ENCODE results near the gene HTR2A.
"Not testable (repeated sequence)": the region's sequence is repeated elsewhere in the genome, so short reads cannot be mapped to it uniquely, and the experiment has no call there.

The HTR2A gene

DNA sequence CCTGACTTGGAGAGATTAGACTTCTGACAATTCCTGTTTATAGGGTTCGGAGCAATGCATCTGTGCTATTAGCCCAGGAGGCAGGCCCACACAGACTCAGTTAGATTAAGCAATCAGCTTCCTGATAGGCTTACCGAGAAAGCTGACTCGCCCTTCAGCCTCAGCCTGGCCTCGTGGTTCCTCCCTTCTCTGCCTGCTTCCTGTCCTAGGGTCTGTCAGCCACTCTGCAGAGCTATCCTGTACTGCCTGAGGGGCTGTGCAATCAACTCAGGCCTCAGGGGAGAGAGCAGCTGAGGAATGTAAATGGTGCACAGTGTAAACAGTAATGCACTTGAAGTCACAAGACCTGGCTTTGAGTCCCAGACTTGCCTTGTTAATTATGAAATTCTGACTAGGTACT is 30.7 kb downstream of the HTR2A start:
- no peak for DNase-seq

DNA sequence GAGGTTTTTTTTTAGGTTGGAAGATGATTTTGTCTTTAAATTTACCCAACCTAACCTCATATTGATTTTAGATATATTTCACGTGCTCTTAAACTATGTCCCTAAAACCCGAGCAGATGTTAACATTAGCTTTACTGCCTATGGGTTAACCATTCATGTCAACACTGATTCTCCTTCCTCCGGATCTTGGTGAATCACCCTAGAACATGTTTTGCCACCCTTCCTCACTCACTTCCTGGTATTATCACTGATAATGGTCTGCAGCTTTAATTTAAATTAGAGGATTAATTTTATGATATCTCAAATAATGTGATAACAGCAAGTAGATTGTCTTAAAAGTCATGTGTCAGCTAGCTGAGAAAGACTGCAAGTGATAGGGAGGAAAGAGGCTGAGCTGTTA is 31.9 kb downstream of the HTR2A start:
- no peak for DNase-seq

DNA sequence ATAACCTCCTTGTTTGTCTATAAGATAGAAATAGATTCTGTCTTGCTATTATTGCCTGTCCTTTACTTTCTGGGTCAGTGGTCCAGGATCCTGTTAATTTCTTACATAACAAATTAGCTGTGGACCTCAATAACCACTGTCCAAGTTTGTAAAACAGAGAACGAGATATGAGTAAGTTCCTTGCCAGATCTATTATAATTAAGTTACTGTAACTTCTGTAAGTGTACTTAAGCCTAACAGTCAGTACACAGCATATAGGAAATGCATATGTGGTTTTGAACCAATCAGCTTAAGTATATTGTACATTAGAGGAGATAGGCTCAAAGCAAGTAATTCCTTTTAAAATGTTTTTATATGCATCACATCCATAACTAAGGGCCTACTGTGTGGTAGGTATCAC is 34.9 kb downstream of the HTR2A start:
- DNase-seq, result no peak

DNA sequence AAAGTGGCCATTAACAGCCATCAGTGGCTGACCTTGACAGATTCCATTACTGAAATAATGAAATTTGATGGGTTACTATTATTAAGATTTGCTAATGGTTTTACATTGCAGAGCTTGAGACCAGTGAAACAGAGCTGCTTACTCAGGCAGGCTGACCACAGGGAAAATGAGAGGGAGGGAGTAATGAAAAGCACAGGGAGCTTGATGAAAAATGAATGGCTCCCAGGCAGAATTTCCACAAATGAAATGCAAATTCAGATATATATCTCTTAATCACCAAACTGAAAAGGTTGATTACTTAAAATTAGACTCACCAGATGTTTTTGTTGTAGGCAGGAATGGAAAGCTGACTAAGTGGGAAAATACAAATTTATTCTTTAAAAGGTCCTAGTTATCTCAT is 36.1 kb downstream of the HTR2A start:
- no peak for DNase-seq

DNA sequence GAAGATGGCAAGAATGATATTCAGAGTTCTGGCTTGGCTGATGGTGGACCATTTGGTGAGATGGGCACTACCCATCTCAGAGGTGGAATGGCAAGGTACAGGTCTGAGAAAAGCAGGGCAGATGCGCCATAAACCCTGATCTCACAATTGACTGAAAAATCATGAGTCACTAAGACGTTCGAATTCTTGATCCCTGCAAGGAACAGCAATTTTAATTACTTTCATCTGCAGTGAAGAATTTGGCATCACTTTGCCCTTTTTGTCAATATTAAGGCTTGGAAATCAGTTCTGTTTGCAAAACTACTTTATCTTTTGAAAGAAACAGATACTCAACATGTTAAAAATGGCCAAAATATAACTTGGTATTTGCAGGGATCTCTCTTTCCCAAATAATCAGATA is 38.1 kb downstream of the HTR2A start:
- no peak for DNase-seq

DNA sequence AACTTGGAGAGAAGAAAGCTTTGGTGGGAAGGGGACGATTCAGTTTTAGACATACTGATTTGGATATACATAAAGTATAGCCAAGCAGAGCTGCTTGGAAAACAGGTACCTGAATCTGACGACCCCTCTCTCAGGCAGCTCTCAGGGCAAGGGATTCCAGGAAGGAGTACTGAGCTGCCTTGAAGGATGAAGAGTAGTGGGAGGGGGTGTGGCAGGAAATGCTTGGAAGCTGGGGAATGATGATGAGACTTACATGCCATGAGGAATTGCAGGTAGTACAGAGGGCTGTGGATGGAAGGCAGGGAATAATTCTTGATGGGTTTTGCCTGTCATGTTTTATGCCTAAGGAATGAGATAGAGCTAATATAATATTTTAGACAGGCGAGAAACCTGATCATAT is 38.7 kb downstream of the HTR2A start:
- DNase-seq, result no peak

DNA sequence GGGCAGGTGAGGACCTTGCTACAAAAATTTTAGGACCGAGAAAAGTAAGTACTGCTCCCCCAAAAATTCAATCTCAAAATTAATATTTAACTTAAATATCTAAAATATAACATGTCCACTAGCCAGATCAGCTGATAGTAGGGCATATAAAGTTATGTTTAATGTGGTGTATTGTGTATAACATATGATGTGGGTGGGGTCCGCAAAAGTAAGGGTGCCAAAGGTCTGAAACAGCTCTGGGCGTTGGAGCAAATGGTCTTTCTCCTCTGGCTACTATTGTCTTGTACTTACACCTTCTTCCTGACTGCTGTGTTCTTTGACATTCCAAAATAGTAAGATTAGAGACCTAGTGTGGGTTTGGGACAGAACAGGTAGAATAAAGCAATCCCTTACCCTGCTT is 41.2 kb downstream of the HTR2A start:
- DNase-seq, result no peak

DNA sequence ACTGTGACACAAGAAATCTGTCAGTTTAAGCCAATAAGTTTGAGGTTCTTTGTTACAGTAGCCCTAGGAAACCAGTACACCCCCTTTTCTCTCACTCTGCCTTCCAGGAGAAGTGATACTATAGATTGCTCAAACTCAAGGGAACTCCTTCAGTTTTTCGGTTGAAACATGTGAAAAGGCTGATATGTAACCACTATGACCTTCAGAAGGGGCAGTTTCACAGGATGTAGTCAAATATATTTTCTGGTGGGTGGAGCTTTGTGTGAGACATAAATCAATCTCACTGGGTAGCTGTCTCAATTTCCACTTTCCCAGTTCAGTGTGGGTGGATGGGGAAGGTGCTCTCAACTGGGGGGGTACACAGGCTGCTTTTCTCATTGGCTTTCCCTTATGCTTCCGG is 41.7 kb downstream of the HTR2A start:
- DNase-seq, result no peak

DNA sequence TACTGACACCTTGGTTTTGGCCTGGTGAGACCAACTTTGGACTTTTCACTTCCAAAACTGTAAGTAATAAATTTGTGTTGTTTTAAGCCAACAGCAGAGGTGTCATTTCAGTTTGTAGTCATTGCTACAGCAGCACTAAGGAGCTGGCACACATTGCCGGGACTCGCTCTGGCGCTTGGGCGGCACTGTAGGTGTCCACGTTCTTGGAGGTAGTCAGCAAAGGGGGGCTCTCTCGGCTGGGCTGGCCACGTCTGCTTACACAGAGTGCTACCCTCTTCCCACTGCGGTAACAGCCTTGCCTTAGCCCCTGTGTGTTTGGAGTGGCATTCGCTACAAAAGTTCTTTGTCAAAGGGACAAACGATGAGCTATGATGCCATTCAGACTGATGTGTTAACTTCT is 44.7 kb downstream of the HTR2A start:
- DNase-seq, result no peak

DNA sequence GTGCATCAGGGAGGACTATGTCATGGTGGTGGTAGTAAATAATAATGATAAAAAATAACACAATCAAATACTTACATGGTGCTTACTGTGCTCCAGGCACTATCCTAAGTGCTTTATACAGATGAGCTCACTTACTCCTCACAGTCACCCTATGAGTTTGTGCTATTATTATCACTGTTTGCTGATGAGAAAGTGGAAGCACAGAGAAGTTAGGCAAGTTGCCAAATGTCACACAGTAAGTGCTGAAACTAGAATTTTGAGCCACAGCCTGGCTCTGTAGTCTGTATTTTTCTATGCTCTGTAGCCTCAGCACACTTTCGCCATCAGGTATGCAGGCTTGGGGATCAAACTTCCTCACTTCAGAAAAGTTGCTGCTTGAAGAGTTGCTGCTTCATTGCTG is 46.6 kb downstream of the HTR2A start:
- no peak for DNase-seq

DNA sequence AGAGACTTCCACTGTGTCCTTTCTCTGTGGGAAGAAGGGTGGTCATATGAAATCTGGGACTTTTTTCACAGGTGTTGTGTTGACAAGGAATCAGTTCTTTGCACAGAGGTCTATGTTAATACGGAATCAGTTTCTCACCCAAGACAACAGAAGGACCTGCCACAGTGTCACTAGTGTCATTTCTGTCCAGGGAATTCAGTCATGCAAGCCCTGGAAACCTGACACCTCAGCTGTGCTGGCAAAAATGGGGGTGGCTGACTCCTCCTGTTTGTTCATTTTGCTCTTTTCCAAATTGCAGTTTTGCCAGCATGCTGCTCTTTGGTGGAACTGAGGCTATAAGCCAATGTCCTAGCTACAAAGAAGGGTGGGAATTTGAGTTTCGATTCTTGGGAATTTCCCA is 50.1 kb downstream of the HTR2A start:
- DNase-seq, result no peak

DNA sequence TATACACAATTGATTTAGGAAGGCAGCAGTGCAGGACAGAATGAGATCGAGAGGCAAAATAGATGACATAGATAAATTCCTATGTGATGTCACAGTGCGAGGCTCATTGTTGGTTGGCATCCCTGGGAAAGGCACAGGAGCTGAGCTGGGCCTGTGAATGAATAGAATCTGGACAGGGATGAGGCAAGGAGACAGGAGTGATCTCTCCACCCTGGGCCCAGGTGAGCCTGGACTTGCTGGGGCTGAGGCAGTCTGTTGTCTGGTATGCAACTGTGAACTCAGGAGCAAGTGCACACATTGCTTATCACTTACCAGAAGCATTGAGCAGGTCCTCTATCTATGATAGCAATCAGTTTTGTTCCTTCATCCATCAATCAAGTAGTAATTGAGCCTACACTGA is 51.7 kb downstream of the HTR2A start:
- DNase-seq, result no peak

DNA sequence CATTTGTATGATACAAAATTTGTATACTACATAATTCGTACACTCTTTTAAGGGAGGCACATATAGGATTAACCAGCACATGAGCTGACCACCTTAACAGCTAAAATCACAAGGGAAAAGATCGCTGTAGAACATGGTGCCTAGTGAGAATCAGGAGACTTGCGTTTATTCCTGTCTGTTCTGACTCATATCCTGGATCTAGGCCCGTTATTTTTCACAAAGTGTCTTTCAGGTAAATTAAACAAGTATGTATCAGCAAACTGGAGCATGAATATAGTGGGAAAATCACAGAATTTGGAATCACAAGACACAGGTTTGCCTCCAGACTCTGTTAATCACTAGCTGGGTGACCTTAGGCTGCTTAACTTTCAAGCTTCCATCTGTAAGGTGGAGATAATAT is 52.4 kb downstream of the HTR2A start:
- no peak for DNase-seq

DNA sequence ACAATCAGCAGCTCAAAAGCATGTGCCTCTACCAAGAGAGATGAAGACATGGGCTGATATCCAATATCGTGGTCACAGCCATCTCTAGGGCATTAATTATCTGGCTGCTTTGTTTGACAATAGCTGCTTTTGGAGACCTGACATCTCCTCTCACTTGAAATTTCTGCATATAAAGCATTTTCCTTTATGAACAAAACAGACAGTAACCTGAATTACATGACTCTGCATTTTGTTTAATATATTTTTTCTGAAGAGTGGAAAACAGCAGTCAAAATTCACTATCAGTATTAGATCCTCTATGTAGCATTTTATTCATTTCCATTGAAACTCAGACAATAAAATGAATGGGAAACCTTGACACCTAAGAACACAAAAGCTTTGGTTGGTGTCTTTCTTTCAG is 57.5 kb downstream of the HTR2A start:
- no peak for DNase-seq

DNA sequence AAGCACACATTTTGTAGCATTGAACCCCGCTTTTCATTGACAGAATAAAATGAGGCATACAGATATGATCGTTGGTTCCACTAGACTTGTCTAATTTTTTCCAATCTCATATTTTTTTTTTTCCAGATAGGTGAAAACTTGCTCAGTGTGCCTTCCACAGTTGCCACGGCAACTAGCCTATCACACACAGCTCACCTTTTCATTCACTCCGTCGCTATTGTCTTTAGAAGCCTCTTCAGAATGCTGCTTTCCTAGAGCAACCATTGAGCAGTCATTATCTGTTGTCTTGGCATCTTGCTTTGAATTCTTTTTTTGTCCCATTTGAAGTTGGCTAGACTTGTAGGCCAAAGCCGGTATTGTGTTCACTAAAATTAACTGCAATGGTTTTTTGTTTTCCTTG is 62.2 kb downstream of the HTR2A start:
- no peak for DNase-seq

DNA sequence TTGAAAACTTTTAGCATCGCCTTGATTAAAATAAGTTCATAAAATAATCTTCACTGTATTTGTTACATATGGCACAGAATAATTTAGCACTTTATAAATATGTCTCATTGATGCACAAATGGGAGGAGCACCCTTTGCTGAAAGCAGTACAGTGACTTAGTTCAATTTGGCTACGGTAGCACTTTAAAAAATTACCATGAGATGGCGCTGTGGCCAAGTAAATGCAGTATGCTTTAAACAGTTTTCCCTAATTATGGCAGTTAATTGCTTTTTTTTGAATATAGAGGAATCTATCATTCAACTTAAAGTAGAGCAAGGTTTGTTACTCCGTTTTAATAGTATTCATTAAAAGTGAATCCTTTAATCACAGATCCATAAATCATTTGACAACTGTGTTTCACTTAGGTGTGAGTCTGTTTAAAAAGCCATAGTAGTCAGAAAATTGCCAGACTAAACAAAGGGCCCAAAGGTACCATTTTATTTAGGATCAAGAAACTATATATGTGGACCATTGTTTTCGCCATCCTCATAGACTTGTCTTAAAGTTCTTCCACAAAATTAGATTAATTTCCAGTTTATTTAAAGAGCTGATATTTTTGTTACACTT is 65.2 kb downstream of the HTR2A start:
- peak; percentile 54 for DNase-seq

DNA sequence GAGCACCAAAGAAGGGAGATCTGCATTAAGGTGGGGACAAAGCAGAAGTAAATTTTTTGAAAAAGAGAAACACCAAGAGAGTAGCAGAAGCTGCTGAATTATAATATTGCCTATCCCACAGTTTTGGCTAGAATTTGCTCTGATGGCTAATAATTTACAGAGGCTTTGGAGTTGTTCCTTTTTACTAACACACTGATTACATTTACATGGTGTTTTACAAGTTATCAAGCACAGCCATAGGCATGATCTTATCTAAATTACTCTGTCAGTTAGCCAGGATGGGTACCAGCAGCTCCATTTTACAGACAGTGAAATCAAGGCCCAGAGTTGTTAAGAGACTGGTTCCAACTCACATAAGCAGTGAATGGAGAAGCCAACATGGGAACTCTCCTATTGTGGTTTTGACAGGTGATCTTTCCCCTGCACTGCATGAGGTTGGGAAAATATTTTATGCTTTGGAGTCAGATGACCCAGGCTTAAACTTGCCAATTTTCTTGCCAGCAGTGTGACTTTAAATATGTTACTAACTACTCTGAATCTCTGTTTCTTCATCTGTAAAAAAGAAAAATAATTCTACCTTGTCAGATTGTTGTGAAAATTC is 66.3 kb downstream of the HTR2A start:
- no peak for DNase-seq

DNA sequence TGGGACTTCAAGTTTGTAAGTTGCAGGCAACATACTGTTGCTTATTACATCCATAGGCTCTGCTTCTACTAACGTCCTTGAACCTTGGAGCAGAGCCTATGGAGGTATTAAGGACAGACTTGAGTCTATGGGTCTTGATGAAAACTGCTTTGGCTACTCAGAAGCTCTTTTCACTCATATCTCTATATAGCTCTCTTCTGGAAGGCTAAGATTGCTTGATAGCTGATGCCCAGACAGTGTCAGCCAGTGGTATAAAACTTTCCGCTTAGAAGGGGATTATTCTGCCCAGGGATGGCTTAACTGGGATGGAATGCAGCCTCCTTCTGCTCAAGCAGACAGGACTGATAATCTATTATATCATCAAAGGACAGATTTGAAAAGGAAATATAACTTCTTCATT is 74.3 kb downstream of the HTR2A start:
- DNase-seq, result no peak

DNA sequence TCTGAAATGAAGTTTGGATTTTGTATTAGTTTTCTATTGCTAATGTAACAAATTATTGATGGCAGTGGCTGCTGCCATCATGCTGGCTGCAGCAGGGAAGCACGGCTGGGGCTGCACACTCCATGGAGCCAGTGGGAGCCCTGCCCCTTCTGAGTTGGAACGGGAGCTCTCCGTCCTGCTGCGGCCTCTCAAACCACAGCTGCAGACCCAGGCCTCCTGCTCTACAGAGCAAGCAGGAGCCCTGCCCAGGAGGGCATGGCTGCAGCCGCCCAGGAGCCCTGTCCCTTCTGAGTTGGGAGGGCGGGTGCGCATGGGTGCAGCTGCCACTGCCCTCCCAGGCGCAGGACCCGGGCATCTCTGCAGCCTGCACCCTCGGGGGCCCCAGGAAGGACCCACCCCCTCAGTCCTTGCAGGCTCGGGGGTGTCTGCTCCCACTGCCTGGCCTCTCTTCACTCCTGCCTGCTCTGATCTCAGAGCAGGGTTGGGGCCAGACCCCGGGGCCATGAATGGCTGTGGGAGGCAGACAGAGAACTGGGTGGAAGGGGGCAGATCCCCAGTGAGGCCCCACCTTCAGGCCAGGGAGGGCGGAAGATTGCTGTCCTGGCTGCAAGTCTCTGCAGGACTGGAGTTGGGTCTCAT is 78.9 kb downstream of the HTR2A start:
- no peak for DNase-seq

DNA sequence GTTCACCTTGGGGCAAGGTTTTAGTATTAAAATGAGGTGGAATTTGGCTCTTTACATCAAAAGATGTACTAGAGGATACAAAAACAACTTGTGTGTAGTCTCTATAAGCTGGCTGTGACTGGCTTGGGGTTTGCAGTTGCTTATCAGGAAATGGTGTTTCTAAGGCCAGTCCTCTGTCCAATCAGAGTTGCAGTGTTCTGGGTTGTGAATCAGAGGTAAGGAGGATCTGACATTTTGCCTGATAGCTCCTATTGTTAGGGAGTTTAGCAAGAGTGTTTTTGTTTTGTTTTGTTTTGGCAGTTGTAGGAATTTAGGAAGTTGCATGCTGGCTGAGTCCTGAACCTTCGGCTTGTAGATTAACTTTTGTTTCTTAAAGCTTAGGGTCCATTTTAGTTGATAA is 79.8 kb downstream of the HTR2A start:
- DNase-seq, result no peak

DNA sequence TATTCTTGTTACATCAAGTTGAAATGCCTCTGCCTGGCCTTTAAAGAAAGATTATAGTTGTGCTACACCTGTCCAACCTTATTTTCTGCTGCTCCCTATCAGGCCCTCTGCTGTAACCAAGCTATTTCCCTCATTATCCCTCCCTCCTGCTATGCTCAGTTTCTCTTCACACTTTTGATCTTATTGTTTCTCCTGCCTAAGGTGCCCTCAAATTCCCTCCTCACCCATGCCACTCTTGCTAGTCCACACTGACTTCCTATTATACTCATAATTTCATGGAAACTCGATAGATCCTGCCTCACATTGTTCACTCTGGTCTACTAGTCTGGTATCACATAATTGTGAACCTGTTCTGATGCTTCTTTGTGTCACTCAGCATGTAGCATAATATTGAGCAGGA is 80.5 kb downstream of the HTR2A start:
- DNase-seq, result no peak

DNA sequence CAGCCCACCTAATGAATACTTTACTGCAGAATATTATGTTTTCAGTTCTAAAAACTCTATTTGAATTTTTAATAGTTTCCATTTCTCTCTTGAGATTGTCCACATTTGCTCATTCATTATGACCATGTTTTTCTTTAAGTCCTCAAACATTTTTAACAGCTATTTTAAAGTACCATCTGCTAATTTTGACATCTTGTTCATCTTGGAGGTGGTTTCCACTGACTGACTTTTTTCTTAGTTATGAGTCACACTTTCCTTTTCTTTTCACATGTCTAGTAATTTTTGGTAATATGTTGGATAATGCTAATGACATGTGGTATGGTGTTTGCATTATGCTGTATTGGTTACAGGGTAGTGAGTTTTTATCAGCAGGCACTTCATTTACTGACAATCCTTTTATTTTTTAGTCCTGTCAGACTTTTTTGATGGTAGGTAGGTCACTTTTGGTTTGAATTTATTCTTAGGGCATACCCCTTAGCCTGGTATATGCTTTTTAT is 84.5 kb downstream of the HTR2A start:
- no peak for DNase-seq

DNA sequence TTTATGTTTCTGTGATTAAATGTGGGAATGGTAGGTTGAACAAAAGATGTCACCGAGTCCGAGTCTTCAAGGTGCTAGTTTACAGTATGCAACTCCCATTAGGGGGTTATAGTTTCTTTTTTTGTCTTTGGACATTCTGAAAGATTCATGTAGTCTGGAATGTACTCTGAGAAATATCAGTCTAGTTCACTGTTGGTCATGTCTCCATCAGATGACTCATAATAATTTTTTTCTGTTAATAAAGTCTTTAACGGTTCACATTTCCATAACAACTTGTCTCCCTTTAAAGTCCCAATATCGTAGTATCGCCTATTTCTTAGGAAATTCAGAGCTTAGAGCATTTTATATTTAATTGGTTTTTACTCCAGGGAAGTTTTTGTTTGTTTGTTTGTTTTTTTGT is 86.4 kb downstream of the HTR2A start:
- no peak for DNase-seq

DNA sequence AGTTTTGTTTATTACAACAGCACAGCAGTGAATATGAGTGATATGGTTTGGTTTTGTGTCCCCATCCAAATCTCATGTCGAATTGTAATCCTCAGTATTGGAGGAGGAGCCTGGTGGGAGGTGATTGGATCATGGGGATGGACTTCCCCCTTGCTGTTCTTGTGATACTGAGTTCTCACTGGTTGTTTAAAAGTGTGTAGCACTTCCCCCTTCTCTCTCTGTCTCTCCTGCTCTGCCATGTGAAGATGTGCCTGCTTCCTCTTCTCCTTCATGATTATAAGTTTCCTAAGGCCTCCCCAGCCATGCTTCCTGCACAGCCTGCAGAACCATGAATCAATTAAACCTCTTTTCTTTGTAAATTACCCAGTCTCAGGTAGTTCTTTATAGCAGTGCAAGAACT is 91.9 kb downstream of the HTR2A start:
- DNase-seq, result not testable (repeated sequence)

DNA sequence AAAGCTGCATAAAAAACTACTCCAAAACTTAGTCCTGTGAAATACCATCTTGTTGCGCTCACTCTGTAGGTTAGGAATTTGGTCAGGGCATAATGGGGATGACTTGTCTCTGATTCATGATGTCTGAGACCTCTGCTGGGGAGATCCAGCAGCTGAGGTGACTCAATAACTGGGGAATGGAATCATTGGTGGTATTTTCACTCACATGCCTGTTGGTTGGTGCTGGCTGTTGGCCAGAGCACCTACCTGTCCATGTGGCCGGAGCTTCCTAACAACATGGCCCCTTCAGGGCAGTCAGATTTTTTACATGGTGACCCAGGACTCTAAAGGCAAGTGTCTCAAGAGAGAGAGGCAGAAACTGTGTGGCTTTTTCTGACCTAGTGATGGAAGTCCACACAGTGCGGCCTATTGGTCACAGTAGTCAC is 92.5 kb downstream of the HTR2A start:
- no peak for DNase-seq
